GF-D8 (cell line): Measurements from ENCODE around the gene RPS29.

Source experiments
- DNase-seq: peaks from one replicate; lab custom pipeline; 2025; lab: John Stamatoyannopoulos, UW

The RPS29 gene

GRCh38 chr14:49550286-49551184 lies 35.6 kb downstream of the RPS29 start:
- no peak for DNase-seq

- no peak for DNase-seq
Measured at GRCh38 chr14:49549881-49550280, 36.3 kb downstream of the RPS29 start.

- no peak for DNase-seq
Measured at GRCh38 chr14:49549446-49549845, 36.7 kb downstream of the RPS29 start.

GRCh38 chr14:49546766-49547165 lies 39.4 kb downstream of the RPS29 start:
- DNase-seq = no peak

- DNase-seq = no peak
Measured at GRCh38 chr14:49545716-49546115, 40.5 kb downstream of the RPS29 start.

GRCh38 chr14:49545071-49545470 lies 41.1 kb downstream of the RPS29 start:
- DNase-seq = no peak

GRCh38 chr14:49541049-49541448 lies 45.1 kb downstream of the RPS29 start:
- DNase-seq = no peak

GRCh38 chr14:49538852-49539251 lies 47.3 kb downstream of the RPS29 start:
- no peak for DNase-seq
